ENCODE measurements around the gene TXNDC17.
"Not testable (repeated sequence)": the region's sequence is repeated elsewhere in the genome, so short reads cannot be mapped to it uniquely, and the experiment has no call there.

TXNDC17 gene

DNA sequence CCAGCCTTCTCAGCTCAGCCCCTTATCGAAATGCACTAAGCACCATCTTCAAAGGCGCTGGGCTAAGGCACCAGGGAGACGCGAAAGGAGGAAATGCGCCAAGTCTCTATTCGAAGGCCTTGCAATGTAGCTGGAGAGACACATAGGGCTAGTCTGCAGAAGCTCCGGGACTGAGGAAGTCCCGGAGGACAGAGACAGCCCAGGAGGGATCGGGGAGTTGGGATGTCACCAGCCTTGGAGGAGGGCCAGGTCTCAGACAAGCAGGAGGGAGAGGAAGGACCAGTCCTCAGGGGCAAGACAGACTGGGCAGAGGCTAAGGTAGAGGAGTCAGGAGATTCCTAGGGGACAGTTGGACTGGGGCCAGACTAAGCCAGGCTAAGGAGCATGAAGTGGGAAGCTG, 19.2 kb downstream of the TXNDC17 start:
- DNase-seq (ENCODE audit: low read depth, low spot score): no peak

DNA sequence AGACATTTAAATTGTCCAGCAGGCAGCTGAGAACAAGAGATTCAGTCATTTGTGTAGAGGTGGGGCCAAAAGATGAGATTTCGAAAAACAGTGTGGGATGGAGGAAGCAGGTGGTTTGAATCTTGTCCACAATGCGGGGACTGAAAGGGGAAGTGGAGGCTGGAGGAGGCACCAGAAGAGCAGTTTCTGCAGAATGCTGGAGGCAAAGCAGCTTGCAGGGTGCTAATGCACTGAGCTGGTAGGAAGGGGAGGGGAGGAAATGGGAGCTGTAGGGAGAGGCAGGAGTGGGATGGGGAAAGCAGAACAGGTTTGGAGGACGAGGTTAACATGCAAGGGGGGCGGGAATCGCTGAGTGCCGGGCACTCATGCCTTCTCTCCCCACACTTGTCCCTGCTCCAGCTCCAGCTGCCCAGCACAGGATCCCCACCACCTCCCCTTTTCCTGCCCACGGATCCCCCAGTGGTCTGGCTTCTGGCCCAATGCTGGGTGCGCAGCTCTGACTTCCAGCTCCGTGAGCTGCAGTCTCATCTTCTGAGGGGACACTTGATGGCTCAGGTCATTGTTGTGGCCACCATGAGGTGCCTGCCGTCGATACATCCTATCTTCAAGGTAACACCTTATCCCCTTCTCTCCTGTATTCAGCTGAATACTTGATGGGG, 20.1 kb downstream of the TXNDC17 start:
- DNase-seq (ENCODE audit: low read depth, low spot score): no peak

DNA sequence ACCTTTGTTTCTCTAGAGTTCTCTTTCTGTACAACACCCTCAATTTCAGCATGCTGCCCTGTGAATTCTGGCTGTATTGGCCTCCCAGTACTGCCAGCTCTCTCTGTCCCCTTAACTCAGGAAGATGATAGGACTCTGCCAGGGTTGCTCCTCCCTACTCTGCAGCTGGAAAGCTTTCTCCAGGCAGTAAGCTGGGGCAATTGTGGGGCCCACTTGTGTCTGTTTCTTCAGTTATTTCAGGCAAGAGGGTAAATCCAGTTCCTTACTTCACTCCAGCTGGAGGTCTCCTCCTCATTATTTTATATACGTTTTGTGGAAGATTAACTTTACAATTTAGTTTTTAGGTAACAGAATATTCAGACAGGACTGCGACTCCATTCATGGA, 20.6 kb downstream of the TXNDC17 start:
- no peak for DNase-seq (ENCODE audit: low read depth, low spot score)

DNA sequence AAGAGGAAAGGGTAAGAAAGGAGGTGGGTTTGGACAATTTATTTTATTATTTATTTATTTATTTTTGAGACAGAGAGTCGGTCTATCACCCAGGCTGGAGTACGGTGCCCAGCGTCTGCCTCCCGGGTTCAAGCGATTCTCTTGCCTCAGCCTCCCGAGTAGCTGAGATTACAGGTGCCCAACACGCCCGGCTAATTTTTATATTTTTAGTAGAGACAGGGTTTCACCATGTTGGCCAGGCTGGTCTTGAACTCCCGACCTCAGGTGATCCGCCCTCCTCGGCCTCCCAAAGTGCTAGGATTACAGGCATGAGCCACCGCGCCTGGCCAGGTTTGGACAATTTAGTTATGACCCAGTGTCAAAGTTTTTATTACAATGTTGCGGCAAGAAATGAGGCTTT, 22.3 kb downstream of the TXNDC17 start:
- not testable (repeated sequence) for DNase-seq (ENCODE audit: low read depth, low spot score)

DNA sequence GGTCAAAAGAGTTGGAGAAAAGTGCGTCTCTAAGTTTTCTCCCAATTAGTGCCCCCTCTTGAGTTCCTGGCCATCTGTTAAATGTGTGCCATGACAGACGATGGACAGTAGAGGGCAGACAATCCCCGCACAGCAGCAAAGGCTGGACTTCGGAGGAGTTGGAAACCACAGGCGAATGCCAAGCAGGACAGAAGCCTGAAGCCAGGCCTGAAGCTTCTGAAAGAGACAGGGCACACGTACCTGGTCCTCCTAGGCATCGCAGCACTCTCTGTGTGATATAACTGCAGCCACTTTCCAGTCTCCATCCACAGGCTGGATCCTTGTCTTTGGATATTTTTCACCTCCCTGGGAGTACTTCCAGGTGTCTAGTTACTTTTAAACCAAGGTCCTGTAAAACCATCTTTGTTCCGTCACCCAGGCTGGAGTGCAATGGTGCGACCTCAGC, 25.2 kb downstream of the TXNDC17 start:
- peak; percentile 85 for DNase-seq (ENCODE audit: low read depth, low spot score)

DNA sequence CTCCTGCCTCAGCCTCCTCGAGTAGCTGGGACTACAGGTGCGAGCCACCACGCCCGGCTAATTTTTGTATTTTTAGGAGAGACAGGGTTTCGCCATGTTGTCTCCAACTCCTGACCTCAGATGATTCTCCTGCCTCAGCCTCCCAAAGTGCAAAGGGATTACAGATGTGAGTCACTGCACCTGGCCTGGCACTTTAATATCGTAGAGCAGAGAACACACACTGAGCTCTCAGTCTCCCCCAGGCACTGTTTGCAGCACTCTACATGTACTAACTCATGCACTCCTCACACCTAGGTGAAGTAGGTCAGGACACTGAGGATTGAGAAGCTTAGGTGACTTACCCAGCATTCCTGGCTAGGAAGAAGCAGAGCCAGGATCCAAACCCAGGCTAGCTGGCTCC, 25.7 kb downstream of the TXNDC17 start:
- no peak for DNase-seq (ENCODE audit: low read depth, low spot score)

DNA sequence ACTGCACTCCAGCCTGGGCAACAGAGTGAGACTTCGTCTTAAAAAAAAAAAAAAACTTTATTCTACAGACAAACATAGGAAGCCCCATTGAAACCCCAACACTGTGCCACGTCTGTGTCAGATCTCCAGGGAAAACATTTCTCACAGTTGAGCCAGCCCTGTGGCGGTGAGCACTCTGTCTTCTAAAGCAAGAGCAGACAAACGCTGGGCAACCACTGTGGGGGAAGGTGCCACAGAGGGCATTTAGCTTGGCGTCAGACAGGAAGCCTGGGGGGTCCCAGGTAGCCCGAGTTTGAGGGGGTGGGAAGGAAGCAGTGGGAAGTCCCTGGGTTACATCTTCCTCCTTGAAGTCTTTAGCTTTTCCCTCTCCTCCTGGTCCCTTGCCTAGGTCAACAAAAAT, 26.7 kb downstream of the TXNDC17 start:
- no peak for DNase-seq (ENCODE audit: low read depth, low spot score)

DNA sequence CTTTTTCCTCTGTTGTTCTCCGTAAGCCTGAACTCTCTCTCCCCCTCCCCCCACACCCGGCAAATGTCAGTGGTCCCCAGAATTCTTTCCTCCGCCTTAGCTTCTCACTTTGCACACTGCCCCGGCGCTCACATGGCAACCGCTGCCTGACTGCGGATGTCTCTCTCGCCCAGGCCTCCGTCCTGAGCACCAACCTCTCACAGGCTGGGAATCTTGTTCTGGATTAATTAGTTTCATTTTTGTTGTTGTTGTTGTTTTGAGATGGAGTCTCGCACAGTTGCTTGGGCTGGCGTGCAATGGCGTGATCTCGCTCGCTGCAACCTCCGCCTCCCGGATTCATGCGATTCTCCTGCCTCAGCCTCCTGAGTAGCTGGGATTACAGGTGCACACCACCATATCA, 27.4 kb downstream of the TXNDC17 start:
- DNase-seq (ENCODE audit: low read depth, low spot score): no peak

DNA sequence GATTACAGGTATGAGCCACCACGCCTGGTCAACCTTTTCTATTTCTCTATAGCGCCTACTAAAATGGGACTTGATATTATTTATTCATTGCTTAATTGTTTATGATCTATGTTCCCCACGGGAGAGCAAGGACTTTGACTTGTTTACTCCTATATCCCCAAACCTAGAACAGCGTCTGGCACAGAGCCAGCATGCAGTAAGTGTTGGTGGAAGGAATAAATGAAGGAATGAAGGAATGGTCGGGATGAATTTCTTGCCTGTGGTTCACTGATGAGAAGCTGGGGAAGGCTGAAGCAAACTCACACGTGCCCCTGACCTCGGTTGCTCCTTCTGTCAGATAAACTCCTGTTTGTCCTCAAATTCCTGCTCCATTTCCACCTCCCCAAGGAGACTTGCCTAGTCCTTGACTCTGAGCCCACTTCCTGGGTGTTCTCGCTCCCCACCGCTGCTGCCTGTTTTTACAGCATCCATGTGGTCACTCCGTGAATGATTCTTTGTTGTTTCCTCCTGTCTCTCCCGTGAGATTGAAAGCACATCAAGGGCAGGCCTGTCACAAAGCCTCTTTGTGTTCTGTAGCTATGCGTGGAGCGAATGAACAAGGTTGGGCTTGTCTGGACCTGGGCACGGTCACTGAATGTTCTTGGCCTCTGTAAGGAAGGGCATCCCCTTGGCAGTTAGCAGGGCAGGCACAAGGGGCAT, 28.0 kb downstream of the TXNDC17 start:
- DNase-seq (ENCODE audit: low read depth, low spot score): no peak

DNA sequence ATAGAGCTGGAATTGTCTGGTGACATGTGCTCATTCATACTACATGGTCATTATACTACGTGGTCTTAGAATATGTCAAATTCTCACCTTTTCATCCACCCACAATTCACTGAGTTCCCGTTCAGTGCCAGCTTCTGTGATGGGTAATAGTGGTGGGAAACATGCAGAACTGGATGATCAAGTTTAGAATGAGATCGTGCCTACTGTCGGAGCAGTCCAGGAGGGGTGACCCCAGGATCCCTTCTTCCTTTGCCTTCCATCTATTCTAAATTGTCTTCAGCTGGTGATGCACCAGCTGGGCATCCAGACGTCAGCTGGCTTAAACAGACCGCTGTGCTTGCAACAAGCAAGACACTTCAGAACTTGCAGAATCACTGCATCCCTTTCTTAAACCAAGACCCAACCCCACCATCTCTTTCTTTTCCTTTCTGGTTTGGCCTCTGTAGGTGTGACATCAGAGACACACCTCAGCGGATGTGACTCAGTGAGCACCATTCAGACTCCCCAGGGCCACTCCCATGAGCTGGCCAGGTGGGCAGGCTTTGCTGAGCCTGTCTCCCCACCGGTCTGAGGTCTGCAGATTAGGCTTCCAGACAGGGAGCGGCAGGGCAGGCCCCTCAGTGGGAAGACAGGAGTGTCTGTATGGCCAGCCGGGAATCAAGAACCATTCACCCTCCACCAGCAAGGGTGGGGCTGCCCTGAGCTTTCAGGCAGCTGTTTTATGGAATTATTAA, 28.8 kb downstream of the TXNDC17 start:
- DNase-seq (ENCODE audit: low read depth, low spot score): no peak

DNA sequence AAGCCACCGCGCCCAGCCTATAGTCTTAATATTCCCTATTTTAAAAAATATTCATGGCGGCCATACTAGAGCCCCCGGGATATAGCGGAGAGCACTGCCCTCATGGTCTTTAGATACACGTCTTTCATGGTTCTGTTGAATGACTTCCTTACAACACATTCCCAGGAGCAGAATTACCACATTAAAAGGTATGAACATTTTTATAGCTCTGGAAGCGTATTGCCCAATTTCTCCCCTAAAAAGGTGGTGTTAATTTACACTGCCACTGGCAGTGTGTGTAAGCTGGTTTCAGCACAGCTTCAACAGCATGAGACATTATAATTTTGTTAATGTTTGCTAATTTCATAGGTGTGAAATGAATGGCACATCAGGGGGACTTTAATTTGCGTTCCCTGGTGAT, 29.7 kb downstream of the TXNDC17 start:
- DNase-seq (ENCODE audit: low read depth, low spot score): no peak

DNA sequence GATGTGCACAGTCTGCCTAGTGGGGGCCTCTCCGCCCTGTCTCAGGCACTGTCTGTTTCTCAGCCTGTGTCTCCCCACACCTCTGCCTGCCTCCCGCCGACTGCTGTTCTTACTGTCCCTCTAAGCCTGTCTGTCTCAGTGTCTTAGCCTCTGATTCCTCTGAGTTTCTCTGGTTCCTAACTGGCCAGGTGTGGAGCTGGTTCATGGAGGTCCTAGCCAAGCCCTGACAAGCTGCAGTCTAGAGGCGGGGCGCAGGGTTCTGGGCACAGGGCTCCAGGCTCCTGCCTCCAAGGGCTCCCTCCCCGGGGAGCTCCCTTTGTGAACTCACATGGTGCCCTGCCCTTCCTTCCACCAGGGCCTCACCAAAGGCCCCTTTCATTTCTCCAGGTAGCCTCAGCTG, 30.1 kb downstream of the TXNDC17 start:
- no peak for DNase-seq (ENCODE audit: low read depth, low spot score)

DNA sequence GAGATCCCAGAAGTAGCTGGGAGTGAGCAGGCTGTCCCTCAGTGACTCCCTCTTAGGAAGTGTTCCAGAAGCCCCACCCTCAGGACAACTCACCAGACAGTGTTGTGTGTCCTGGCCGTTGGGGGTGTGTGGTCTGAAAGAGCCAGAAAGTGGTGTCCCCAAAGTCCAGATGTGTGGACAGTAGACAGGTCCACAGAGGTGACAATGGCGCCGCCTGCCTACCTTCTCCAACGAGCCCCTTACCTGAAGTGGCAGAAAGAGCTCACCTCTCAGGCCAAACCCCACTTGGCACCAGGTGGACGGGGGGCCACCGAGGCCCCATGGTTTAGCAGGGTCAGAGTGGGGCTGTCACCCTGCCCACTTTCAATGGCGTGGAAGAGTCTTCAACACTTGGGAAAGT, 30.6 kb downstream of the TXNDC17 start:
- DNase-seq (ENCODE audit: low read depth, low spot score): no peak

DNA sequence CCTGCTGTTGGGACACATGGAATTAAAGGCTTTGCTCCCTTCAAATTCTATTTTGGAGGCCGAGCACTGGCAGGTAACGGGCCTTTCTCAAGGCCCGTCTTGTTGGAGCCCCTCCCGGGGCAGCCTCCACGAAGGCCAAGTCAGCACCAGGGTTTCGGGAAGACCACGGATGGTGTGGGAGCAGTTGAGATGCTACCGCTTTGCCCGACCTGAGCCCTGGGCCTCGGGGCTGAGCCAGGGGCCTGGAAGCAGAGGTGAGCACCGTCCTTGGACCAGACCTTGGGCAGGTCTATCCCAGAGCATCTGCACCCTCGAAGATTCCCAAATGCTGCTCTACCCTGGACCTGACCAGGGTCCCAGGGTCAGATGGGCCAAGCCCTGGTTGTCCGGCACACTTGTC, 33.7 kb downstream of the TXNDC17 start:
- DNase-seq (ENCODE audit: low read depth, low spot score): no peak

DNA sequence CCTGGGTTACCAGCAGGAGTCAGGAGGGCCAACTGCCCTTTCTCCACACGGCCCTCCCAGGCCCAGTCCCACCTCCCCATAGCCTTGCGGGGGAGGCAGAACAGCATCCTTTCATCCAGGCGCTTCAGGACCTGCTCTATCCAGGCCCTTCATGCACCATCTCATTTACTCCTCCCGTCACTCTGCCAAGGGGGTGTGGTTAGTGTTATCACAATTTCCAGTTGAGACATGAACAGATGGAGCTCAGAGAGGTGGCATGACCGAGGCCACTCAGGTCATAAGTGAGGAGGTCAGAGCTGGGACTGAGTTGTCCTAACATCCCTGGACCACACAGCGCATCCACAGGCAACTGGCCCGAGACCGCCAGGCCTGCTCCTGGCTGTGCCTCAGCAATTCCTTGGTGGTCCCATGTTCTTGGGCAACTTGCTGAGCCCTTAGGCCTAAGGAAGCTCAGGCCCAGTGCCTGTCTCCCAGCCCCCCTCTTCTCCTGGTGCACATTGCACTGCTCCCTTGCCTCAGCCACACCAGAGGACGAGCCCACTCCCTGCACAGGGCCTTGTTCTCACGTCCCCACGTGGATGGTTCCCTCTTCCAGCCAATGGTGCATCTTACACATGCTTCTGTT, 34.5 kb downstream of the TXNDC17 start:
- no peak for DNase-seq (ENCODE audit: low read depth, low spot score)

DNA sequence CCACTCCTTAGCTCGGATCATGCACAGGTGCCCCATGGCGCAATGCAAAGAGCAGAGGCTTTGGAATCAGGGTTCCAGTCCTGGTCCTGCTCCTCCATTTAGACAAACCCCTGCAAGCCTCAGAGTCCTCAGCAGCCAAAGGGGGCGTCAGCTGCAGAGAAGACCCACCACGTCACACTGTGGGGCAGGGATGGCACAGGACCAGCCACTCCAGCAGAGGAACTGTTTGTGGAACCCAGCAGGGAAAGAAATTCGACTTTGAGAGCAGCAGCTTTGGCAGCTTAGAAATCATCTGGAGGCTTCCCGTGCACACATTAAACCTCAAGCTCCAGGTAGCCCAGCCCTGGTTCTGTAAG, 35.9 kb downstream of the TXNDC17 start:
- DNase-seq (ENCODE audit: low read depth, low spot score): no peak

DNA sequence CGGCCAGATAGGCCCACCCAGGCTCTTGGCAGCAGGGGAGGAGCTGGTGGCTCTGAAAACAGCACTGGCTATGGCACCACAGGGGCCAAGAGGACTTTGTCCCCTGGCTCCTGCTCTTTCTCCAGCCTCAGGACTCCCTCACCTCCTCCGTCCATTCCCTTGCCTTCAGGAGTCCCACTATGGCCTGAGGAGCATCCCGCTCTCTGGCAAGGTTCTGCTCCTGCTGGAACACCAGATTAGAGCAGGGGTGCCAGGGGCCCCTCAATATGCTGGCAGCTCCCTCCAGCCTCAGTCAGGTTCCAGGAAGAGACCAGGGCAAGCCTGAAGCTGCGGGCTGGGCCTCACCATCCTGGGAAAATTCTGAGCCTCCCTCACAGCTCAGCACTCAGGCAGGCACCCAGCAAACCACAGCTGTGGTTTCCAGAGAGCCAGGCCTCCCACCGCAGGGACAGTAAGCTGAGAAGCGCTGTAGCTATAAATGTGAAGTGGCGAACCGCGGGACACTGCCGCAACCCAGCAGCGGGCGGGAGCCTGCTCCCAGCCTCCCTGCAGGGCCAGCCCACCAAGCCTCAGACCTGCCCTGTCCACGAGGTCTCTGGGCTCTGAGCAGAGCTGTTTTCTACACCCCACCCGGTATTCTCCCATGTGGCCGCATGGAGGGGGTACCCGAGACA, 36.4 kb downstream of the TXNDC17 start:
- DNase-seq (ENCODE audit: low read depth, low spot score): peak; percentile 14

DNA sequence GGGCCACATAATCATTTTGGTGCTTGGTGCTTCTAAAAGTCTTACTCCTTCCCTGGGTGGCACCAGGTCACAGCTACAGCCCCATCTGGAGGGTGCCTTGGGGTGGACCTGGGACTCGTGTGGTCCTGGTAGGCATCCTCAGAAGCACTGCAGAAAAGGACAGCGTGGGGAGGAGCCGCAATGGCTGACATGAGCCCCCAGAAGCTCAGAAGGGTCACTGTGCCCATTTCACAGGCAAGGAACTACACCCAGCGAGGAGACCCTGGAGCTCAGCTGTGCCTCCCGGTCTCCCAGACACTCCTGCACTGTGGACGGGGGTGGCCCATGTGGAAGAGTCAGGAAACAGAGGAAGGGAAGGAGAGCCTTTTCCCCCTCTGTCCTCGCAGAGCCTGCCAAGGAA, 37.1 kb downstream of the TXNDC17 start:
- DNase-seq (ENCODE audit: low read depth, low spot score): no peak

DNA sequence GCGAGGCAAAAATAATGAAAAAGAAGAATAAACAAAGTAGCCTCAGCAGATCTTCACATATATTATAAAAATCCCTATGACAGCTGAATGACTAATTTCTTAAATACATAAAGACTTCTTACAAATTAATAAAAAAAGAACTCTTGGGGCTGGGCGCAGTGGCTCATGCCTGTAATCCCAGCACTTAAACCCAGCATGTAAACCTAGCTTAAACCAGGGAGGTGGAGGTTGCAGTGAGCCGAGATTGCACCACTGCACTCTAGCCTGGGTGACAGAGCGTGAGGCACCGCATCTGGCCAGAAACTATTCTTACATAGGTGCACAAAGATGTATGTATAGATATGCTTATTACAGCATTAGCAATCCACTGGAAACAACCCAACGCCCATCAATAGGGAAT, 38.4 kb downstream of the TXNDC17 start:
- DNase-seq (ENCODE audit: low read depth, low spot score): no peak

DNA sequence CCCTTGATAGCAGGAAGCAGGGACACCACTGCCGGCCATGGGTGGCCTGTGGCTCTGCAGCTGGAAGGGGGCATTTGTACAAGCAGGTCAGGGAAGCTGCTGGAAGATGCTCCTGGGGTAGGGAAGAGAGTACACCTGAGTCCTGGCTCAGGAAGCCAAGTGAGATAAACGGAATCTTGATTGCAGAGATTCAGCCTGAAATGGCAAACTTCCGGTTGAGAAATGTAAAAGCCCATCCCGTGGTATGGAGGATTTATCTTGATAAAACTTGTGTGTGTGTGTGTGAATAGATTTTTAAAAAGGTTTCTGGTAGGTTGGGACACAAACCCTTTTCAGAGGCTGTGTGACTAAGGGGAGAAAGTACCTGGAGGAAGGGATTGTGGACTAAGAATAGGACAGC, 40.3 kb downstream of the TXNDC17 start:
- no peak for DNase-seq (ENCODE audit: low read depth, low spot score)

DNA sequence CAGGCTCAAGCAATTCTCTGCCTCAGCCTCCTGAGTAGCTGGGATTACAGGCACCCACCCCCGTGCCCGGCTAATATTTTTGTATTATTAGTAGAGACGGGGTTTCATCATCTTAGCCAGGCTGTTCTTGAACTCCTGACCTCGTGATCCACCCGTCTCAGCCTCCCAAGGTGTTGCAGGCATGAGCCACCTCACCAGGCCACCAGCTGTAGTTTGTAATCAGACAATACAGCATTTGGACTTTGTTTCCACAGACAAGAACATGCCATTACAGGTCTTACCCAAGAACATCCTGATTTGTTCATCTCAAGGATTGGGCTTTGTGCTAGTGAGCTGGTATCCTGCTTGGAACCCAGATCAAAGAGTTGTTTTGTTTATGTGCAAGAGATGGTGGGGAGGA, 40.8 kb downstream of the TXNDC17 start:
- DNase-seq (ENCODE audit: low read depth, low spot score): no peak

DNA sequence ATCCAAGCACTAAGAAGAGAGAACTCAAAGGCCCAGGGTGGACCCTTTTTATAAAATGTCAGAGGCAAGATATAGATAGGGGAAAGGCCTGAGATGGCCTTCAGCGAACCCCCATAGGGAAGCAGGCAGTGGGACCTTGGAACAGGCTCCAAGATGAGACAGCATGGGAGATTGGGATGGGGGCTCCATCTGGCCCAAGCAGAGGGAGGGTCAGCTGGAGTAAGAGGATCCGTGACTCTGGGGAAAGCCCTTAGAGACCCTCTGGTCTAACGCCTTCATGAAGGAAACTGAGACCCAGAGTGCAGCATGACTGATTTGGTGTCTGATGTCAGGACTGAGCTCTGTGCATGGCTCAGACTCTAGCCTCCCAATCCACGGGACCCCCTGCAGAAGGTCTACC, 41.5 kb downstream of the TXNDC17 start:
- no peak for DNase-seq (ENCODE audit: low read depth, low spot score)
